HG02870 (cell line): ENCODE data around the gene TUG1.

Experiments
- ATAC-seq: cut with Tn5 transposase; IDR thresholded peaks from one replicate; pipeline ENCODE4 v1.9.1; 2021; ENCODE audit warnings: mild to moderate bottlenecking, moderate library complexity; ENCODE audit not compliant: unreplicated experiment

TUG1 gene

DNA sequence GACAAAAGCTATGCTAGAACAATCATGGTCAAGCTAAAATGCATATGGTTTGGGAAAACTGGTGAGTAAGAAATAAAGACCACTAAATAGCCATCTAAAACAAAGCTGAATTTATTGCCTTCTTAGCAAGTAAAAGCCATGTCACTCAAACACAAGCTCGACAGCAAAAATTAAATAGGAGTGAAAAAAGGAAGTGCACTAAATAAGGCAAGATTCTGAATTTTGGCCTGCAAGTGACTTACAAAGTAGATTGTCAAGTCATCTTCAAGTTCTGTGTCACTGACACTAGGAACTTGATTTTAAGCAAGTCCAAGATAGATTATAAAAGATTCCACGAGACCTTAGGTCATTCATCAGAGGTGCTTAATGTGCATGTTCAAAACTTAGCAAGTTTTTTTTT lies 27.4 kb downstream of the TUG1 start:
- no peak for ATAC-seq

- no peak for ATAC-seq
These were observed 29.3 kb downstream of the TUG1 start for GRCh38 chr22:30998329-30998728.

- no peak for ATAC-seq
These were observed 32.2 kb downstream of the TUG1 start for GRCh38 chr22:31001124-31001770.

DNA sequence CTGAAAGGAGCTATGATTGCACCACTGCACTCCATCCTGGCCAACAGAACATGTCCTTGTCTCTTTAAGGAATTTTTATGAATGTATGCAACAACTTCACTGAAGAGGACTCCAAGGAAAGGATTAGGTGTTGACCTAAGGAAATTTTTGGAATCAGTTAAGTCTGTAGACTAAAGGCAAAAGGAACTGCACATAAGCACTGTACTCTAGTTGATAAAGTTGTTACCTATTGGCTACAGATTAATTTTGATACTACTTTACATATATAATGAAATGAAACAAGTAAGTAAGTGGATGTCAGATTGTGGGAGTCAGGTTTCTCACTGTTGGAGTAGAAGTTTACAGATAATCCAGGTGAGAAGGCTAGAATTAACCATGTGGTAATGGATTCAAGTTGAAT lies 36.5 kb downstream of the TUG1 start:
- no peak for ATAC-seq

DNA sequence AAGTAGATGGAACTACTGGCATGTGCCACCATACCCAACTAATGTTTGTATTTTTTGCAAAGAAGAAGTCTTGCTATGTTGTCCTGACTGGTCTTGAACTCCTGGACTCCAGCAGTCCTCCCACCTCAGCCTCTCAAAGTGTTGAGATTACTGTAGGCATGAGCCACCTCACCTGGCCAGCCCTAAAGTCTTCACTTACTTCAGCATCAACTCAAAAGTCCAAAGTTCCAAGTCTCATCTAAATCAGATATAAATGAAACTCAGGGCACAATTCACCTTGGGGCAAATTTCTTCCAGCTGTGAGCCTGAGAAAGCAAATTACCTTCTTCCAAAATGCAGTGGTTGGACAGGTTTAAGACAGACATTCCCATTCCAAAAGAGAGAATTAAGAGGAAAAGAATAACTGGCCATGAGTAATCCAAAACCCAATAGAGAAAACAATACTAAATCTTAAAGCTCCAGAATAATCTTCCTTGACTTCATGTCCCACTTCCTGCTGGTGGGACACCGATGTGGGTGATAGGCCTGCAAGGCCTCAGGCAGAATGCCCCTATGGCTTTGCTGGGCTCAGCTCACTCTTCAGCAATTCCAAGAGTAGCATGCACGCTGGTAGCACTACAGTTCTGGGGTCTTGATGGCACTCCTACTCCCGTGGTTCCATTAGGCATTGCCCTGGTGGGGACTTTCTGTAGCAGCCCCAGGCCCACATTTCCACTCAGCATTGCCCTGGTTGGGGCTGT lies 50.3 kb downstream of the TUG1 start:
- no peak for ATAC-seq

DNA sequence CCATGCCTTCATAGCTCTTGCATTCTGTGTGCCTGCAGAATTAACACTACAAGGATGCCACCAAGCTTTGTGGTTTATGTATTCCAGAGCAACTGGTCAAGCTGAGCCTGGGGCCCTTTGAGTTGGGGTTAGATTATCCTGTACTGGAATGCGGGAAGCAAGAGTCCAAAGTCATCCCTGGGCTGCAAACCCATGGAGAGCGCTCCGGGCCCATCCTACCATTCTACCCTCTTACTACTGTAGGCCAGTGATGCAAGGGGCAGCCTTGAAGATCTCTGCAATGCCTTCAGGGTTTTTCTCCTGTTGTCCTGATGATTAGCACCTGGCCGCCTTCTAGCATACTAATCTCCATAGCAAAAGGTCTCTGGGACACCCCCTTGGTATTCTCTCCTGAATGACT lies 51.3 kb downstream of the TUG1 start:
- no peak for ATAC-seq

DNA sequence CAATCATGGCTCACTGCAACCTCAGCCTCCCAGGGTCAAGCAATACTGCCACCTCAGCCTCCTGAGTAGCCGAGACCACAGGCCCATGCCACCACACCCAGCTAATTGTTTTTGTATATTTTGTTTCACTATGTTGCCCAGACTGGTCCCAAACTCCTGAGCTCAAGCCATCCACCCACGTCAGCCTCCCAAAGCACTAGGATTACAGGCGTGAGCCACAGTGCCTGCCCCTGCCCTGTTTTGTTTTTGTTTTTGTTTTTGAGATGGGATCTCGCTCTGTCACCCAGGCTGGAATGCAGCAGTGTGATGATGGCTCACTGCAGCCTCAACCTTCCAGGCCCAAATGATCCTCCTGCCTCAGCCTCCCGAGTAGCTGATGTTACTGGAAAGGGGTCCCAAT lies 53.5 kb downstream of the TUG1 start:
- ATAC-seq, result no peak
